HCT116 (cell line): ENCODE results near the gene RAPGEF6. TPM values are rescaled to one million over a fixed set of nuclear protein-coding genes. Genes with fewer than 3 reads are reported as not detected.

ENCODE experiments used
- ATAC-seq: fragments of 200-7000 bp; cut with Tn5 transposase; 2 replicates; pipeline ENCODE4 v1.9.1; 2020; ENCODE audit warnings: mild to moderate bottlenecking, moderate library complexity
- BruUV-seq: library from RNA; stranded (reverse); fragments of 400-500 nt; replicated peaks from 2 replicates; lab custom pipeline; 2021; lab: Mats Ljungman, UMichigan
- CTCF ChIA-PET: fragments of 300-600 bp; sonication (Branson Sonifier 250); formaldehyde crosslinking; loops from one replicate; lab custom pipeline; 2021; ENCODE audit warnings: antibody characterized with exemption; lab: Charles Lee
- POLR2A ChIA-PET: fragments of 300-600, 350-600 bp; sonication (Branson Sonifier 250); formaldehyde crosslinking; loops from one replicate; lab custom pipeline; 2021; ENCODE audit warnings: antibody characterized with exemption; lab: Charles Lee
- RAD21 ChIA-PET, 2 experiments: fragments of 300-600 bp; sonication (Branson Sonifier 250); formaldehyde crosslinking; loops; one replicate each; lab custom pipeline; 2023; ENCODE audit warnings: low total read pairs in 2 of 2; ENCODE audit not compliant: uncharacterized antibody in 2 of 2, unreplicated experiment in 2 of 2, low non-redundant PET in 1 of 2; lab: Charles Lee
- DNase-seq: peaks from one replicate; pipeline ENCODE4 v3.0.0-alpha.2; 2010; ENCODE audit warnings: low read depth, low spot score
- H2AFZ ChIP-seq: fragments of 200-600 bp; shearing (Covaris generic), sonication (generic); 2 replicates; pipeline ENCODE4 v1.6.1; 2017; ENCODE audit warnings: low read depth, mixed run types, mixed read lengths, antibody characterized with exemption, low read length; ENCODE audit not compliant: poor library complexity, severe bottlenecking
- H3K27ac ChIP-seq: 2 replicates; pipeline ENCODE4 v1.5.1; 2012; ENCODE audit warnings: low read depth, low read length
- H3K27me3 ChIP-seq: fragments of 200-600 bp; sonication (generic); 2 replicates; pipeline ENCODE4 v1.6.1; 2016; ENCODE audit warnings: mixed run types, low read length, mixed read lengths; ENCODE audit not compliant: insufficient read depth
- H3K36me3 ChIP-seq, 2 experiments: fragments of 200-500 bp in 1 of 2; fragments of 200-600 bp in 1 of 2; sonication (Bioruptor generic) in 1 of 2; sonication (generic) in 1 of 2; 2 replicates each; pipeline versions ENCODE4 v1.5.1 to v1.6.1; 2014 to 2016; ENCODE audit warnings: low read length in 2 of 2, inconsistent platforms in 1 of 2, mixed read lengths in 1 of 2, mixed run types in 1 of 2; ENCODE audit not compliant: insufficient read depth in 2 of 2, control insufficient read depth in 1 of 2
- H3K4me1 ChIP-seq, 2 experiments: fragments of 200-600 bp in 1 of 2; sonication (generic) in 1 of 2; 2 replicates each; pipeline versions ENCODE4 v1.5.1 to v1.6.1; 2012 to 2017; ENCODE audit warnings: low read length in 2 of 2, inconsistent platforms in 1 of 2, mild to moderate bottlenecking in 1 of 2, mixed read lengths in 1 of 2, mixed run types in 1 of 2, moderate library complexity in 1 of 2; ENCODE audit not compliant: insufficient read depth in 2 of 2, control insufficient read depth in 1 of 2
- H3K4me2 ChIP-seq: fragments of 200-600 bp; sonication (generic); 2 replicates; pipeline ENCODE4 v1.6.1; 2017; ENCODE audit warnings: mixed run types, low read length, mixed read lengths
- H3K4me3 ChIP-seq, 2 experiments: fragments of 200-600 bp in 1 of 2; sonication (generic) in 1 of 2; replicated peaks in 1 of 2; 2 replicates each; pipeline ENCODE4 v1.5.1; 2011 to 2016; ENCODE audit warnings: low read length in 2 of 2, control low read depth in 1 of 2, low read depth in 1 of 2, mild to moderate bottlenecking in 1 of 2, mixed read lengths in 1 of 2, mixed run types in 1 of 2
- H3K79me2 ChIP-seq: fragments of 200-600 bp; sonication (generic); 2 replicates; pipeline ENCODE4 v1.6.1; 2017; ENCODE audit warnings: mild to moderate bottlenecking, mixed run types, low read length, moderate library complexity, mixed read lengths; ENCODE audit not compliant: insufficient read depth
- H3K9ac ChIP-seq: fragments of 200-600 bp; sonication (generic); 2 replicates; pipeline ENCODE4 v1.6.1; 2016; ENCODE audit warnings: low read length, mixed read lengths
- H3K9me2 ChIP-seq: fragments of 200-600 bp; sonication (generic), shearing (Covaris generic); 2 replicates; pipeline ENCODE4 v1.6.1; 2017; ENCODE audit warnings: mixed run types, mild to moderate bottlenecking, moderate library complexity; ENCODE audit not compliant: insufficient read depth
- H3K9me3 ChIP-seq, 2 experiments: fragments of 200-500 bp in 1 of 2; fragments of 200-600 bp in 1 of 2; sonication (Bioruptor generic) in 1 of 2; sonication (generic) in 1 of 2; 2 replicates each; pipeline ENCODE4 v1.6.1; 2014 to 2017; ENCODE audit warnings: low read length in 2 of 2, mixed read lengths in 2 of 2, inconsistent platforms in 1 of 2, low read depth in 1 of 2, mild to moderate bottlenecking in 1 of 2, mixed run types in 1 of 2, moderate library complexity in 1 of 2; ENCODE audit not compliant: control insufficient read depth in 1 of 2, insufficient read depth in 1 of 2
- H4K20me1 ChIP-seq: fragments of 200-600 bp; sonication (generic), shearing (Covaris generic); 2 replicates; pipeline ENCODE4 v1.6.1; 2017; ENCODE audit warnings: mixed run types, mild to moderate bottlenecking, moderate library complexity; ENCODE audit not compliant: insufficient read depth
- CBX3 ChIP-seq: IDR thresholded peaks from 2 replicates; pipeline ENCODE4 v1.6.1; 2012; ENCODE audit warnings: low read depth
- CEBPB ChIP-seq: IDR thresholded peaks from 2 replicates; pipeline ENCODE4 v1.6.1; 2012; ENCODE audit warnings: low read depth
- EZH2 ChIP-seq: fragments of 200-600 bp; sonication (generic); IDR thresholded peaks from 2 replicates; pipeline ENCODE4 v1.6.1; 2017; ENCODE audit warnings: antibody characterized with exemption, mixed run types
- POLR2A ChIP-seq: IDR thresholded peaks from 2 replicates; pipeline ENCODE4 v1.7.0; 2011; ENCODE audit warnings: borderline replicate concordance; ENCODE audit not compliant: insufficient read depth, insufficient read length; ENCODE audit errors: extremely low read depth
- SP1 ChIP-seq: IDR thresholded peaks from 2 replicates; pipeline ENCODE4 v1.6.1; 2012; ENCODE audit warnings: low read depth
- SRF ChIP-seq: IDR thresholded peaks from 2 replicates; pipeline ENCODE4 v1.6.1; 2012; ENCODE audit warnings: low read depth
- YY1 ChIP-seq: IDR thresholded peaks from 2 replicates; pipeline ENCODE4 v1.6.1; 2011; ENCODE audit warnings: low read length, low read depth, moderate library complexity, mild to moderate bottlenecking; ENCODE audit not compliant: insufficient replicate concordance; ENCODE audit errors: extremely low read depth
- ZNF274 ChIP-seq: fragments of 200-500 bp; sonication (Bioruptor generic); IDR thresholded peaks from 2 replicates; pipeline ENCODE4 v1.6.1; 2014; ENCODE audit warnings: mild to moderate bottlenecking, low read depth, low read length, inconsistent platforms
- intact Hi-C: fragments of 100-400 bp; cut with micrococcal nuclease; formaldehyde crosslinking; loops from 2 replicates; pipeline ENCODE4 v1.10.0; 2022
- total RNA-seq: library from RNA; stranded (reverse); gene quantifications from one replicate; pipeline ENCODE4 v1.2.1, GENCODE V29; 2021; ENCODE audit not compliant: unreplicated experiment
- TF ChIP-seq, protein P1 (sequence below): IDR thresholded peaks from 2 replicates; pipeline ENCODE4 v1.6.1; 2012; ENCODE audit warnings: low read depth

The RAPGEF6 gene
- total RNA-seq, 1 experiment from 2014 or later = 18.4 TPM

DNA sequence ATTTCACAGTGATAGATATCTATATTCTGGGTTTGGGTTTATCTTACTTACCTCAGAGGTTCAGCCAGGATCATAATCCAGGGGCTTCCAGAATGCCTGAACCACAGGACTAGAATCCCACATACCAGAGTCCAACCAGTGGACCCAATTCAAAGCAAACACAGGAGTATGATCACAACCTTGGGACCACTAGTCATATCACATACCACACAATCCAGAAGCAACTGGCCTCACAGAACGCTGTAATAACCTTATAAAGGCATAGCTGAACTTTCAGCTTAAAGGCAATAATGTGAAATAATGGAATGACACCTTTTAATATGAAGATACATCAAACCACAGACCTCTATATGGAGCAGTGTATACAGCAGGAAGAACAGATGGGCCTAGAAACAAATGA, 25.3 kb downstream of the RAPGEF6 start:
- H3K9me2 ChIP-seq = no peaks in the 10 kb centered on the region
- no peak overlapping the region for H3K4me3 ChIP-seq
- H2AFZ ChIP-seq = no peak overlapping the region
- RAD21 ChIA-PET = no interaction called here
- no peaks in the 10 kb centered on the region for H4K20me1 ChIP-seq
- H3K9me3 ChIP-seq = no peaks in the 10 kb centered on the region
- peaks cover 6 to 24% of the 10 kb centered on the region in 2 experiments; a peak in 3 of 4 replicates for H3K4me1 ChIP-seq
- DNase-seq (no peak), ATAC-seq (no peak)
- BruUV-seq = no TSS peak
- intact Hi-C loops = no loop called here
- no peak overlapping the region for H3K4me2 ChIP-seq
- POLR2A ChIA-PET = no interaction called here
- no peak overlapping the region for H3K9ac ChIP-seq
- no peaks in the 10 kb centered on the region for H3K36me3 ChIP-seq
- H3K27me3 ChIP-seq = no peaks in the 10 kb centered on the region
- CTCF ChIA-PET = interaction anchor here (1.2 kb wide), 1 partner anchor 21 kb away, joined by 3 read pairs; no protein-coding TSS in a partner anchor
- TF ChIP-seq YY1 = no peak
- TF ChIP-seq, protein P1, sequence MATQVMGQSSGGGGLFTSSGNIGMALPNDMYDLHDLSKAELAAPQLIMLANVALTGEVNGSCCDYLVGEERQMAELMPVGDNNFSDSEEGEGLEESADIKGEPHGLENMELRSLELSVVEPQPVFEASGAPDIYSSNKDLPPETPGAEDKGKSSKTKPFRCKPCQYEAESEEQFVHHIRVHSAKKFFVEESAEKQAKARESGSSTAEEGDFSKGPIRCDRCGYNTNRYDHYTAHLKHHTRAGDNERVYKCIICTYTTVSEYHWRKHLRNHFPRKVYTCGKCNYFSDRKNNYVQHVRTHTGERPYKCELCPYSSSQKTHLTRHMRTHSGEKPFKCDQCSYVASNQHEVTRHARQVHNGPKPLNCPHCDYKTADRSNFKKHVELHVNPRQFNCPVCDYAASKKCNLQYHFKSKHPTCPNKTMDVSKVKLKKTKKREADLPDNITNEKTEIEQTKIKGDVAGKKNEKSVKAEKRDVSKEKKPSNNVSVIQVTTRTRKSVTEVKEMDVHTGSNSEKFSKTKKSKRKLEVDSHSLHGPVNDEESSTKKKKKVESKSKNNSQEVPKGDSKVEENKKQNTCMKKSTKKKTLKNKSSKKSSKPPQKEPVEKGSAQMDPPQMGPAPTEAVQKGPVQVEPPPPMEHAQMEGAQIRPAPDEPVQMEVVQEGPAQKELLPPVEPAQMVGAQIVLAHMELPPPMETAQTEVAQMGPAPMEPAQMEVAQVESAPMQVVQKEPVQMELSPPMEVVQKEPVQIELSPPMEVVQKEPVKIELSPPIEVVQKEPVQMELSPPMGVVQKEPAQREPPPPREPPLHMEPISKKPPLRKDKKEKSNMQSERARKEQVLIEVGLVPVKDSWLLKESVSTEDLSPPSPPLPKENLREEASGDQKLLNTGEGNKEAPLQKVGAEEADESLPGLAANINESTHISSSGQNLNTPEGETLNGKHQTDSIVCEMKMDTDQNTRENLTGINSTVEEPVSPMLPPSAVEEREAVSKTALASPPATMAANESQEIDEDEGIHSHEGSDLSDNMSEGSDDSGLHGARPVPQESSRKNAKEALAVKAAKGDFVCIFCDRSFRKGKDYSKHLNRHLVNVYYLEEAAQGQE = no peak
- TF ChIP-seq CBX3 = no peak
- TF ChIP-seq SP1 = no peak
- no peak for TF ChIP-seq CEBPB
- TF ChIP-seq EZH2 = no peak
- TF ChIP-seq SRF = no peak
- TF ChIP-seq ZNF274 = no peak
- no peak for TF ChIP-seq POLR2A
- H3K27ac ChIP-seq = no peak overlapping the region
- peaks cover 98% of the 10 kb centered on the region for H3K79me2 ChIP-seq
